ENCODE results near the gene DNAJC4. TPM values are rescaled to one million over a fixed set of nuclear protein-coding genes. Genes with fewer than 3 reads are reported as not detected.

DNAJC4 gene
- total and polyA plus RNA-seq, 9 of the 15 experiments (the other 6 are each of a cell fraction or from before 2014, with no cell fraction given) = 4.0 to 32.6 (median 19.9) TPM

GRCh38 chr11:64206457-64207255, 23.7 kb upstream of the DNAJC4 start, which contains the start of gene FERMT3 (continued):
- TF ChIP-seq USF1 (CRISPR knock-in tag; IDR thresholded peaks at IDR 0.05) (peak; percentile 51), TCF15 (CRISPR knock-in tag; IDR thresholded peaks at IDR 0.05) (no peak), EP300 (IDR thresholded peaks at IDR 0.05; ENCODE audit: low read length) (no peak), ZNF347 (CRISPR knock-in tag; IDR thresholded peaks at IDR 0.05; ENCODE audit: low read depth) (no peak), RBBP5 (IDR thresholded peaks at IDR 0.05; ENCODE audit: borderline replicate concordance, insufficient read depth, low read length, poor library complexity, severe bottlenecking) (peak; percentile 63), DMBX1 (CRISPR knock-in tag; IDR thresholded peaks at IDR 0.05; ENCODE audit: borderline replicate concordance) (peak; percentile 67; the same call in 1 of the 2 replicates), ZNF263 (CRISPR knock-in tag; IDR thresholded peaks at IDR 0.05; ENCODE audit: borderline replicate concordance) (peak; percentile 62; the same call in 1 of the 2 replicates), CTCFL (IDR thresholded peaks at IDR 0.05; ENCODE audit: borderline replicate concordance, insufficient read depth, low read depth, low read length, poor library complexity, severe bottlenecking) (no peak), TCF3 (CRISPR knock-in tag; IDR thresholded peaks at IDR 0.05) (peak; percentile 8; the same call in 1 of the 2 replicates), ZNF444 (CRISPR knock-in tag; IDR thresholded peaks at IDR 0.05) (no peak), MCM7 (IDR thresholded peaks at IDR 0.05) (no peak), HDGF (IDR thresholded peaks at IDR 0.05) (peak; percentile 65; the same call in 1 of the 2 replicates), GATAD2B (IDR thresholded peaks at IDR 0.05; ENCODE audit: borderline replicate concordance) (0 out of 2 replicates have a peak, but pooled peaks have one; percentile 71), PTBP1 (IDR thresholded peaks at IDR 0.05; ENCODE audit: low read depth, low read length) (peak; percentile 69; the same call in 1 of the 2 replicates), TAF15 (IDR thresholded peaks at IDR 0.05; ENCODE audit: low read depth, low read length) (0 out of 2 replicates have a peak, but pooled peaks have one; percentile 33), SMC3 (conservative IDR thresholded peaks at IDR 0.05; ENCODE audit: insufficient read depth, low read depth, low read length) (no peak)
